ENCODE data around the gene BAX.

GRCh38 chr19:48993175-48994034, 38.7 kb downstream of the BAX start, which contains the start of the genes GYS1 and RUVBL2:
- TF ChIP-seq CTCF (IDR thresholded peaks at IDR 0.05) (peak in 2 of 3 donors; percentile 29 to 99), POLR2A (IDR thresholded peaks at IDR 0.05) (peak in 1 of 2 donors; percentile 29)
